ENCODE data around the gene TBC1D22A. TPM values are rescaled to one million over a fixed set of nuclear protein-coding genes. Genes with fewer than 3 reads are reported as not detected.

Gene TBC1D22A
- polyA plus RNA-seq, 1 experiment: 24.2 TPM

DNA sequence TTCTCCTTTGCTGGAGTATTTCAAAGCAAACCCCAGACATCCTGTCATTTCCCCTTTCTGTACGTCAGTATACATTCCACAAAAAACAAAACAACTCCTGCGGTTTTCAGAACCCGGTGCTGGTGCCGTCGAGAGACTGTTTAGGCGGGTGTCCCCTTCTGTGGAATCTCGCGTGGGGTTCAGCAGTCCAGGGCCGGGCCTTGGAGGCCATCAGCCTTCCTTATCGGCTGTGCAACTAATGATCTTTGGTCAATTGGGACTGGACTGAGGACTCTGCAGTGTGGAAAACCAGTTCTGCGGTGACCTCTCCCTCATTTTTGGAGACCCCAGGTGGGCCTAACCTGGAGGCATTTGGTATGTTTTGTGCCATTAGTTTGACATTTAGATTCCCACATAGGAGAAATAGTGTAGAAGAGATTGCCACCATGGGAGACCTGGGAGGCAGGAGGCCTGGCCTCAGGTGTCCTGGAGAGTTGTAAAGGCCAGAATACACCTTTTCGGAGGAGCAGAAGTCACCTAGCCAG is 84.4 kb downstream of the TBC1D22A start:
- TF ChIP-seq, protein P1, sequence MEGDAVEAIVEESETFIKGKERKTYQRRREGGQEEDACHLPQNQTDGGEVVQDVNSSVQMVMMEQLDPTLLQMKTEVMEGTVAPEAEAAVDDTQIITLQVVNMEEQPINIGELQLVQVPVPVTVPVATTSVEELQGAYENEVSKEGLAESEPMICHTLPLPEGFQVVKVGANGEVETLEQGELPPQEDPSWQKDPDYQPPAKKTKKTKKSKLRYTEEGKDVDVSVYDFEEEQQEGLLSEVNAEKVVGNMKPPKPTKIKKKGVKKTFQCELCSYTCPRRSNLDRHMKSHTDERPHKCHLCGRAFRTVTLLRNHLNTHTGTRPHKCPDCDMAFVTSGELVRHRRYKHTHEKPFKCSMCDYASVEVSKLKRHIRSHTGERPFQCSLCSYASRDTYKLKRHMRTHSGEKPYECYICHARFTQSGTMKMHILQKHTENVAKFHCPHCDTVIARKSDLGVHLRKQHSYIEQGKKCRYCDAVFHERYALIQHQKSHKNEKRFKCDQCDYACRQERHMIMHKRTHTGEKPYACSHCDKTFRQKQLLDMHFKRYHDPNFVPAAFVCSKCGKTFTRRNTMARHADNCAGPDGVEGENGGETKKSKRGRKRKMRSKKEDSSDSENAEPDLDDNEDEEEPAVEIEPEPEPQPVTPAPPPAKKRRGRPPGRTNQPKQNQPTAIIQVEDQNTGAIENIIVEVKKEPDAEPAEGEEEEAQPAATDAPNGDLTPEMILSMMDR (IDR thresholded peaks at IDR 0.05; ENCODE audit: insufficient read depth, low read depth, low read length): no peak
- POLR2A ChIA-PET: no interaction called here
- CTCF ChIA-PET: interaction anchor here (1.8 kb wide), 1 partner anchor 46 kb away, joined by 5 read pairs; no protein-coding TSS in a partner anchor
- Histone ChIP-seq H3K4me3 (ENCODE audit: low read depth, low read length) (no peak overlapping the region), H3K36me3 (ENCODE audit: control insufficient read depth, insufficient read depth, low read length) (peaks cover 1% of the 10 kb centered on the region), H3K27me3 (ENCODE audit: control insufficient read depth, insufficient read depth, low read length) (no peaks in the 10 kb centered on the region)
- DNase-seq (ENCODE audit: low read depth): no peak

DNA sequence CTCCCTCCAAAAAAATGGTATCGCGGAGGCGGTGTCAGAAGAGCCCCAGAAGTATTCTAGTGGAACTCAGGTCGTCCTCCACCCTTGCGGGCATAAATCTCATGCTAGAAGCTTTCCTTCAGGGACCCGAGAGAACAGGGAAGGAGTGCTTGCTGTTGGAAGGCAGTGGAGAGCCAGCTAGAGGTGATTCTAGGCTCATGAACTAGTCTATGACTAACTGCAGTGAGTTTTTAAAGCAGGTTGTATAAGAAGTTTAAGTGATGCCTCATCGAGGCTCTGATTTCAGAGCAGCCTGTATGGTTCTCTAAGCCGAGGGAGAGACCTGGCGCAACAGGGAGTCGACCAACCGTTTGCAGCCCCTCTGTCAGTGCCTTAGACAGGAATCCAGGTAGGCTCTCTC is 85.7 kb downstream of the TBC1D22A start:
- no peak for DNase-seq (ENCODE audit: low read depth)
- TF ChIP-seq, protein P1 (IDR thresholded peaks at IDR 0.05; ENCODE audit: insufficient read depth, low read depth, low read length): no peak
- ChIA-PET POLR2A (no interaction called here), CTCF (no interaction called here)
- Histone ChIP-seq H3K36me3 (ENCODE audit: control insufficient read depth, insufficient read depth, low read length) (peaks cover 2% of the 10 kb centered on the region), H3K4me3 (ENCODE audit: low read depth, low read length) (no peak overlapping the region), H3K27me3 (ENCODE audit: control insufficient read depth, insufficient read depth, low read length) (no peaks in the 10 kb centered on the region)

DNA sequence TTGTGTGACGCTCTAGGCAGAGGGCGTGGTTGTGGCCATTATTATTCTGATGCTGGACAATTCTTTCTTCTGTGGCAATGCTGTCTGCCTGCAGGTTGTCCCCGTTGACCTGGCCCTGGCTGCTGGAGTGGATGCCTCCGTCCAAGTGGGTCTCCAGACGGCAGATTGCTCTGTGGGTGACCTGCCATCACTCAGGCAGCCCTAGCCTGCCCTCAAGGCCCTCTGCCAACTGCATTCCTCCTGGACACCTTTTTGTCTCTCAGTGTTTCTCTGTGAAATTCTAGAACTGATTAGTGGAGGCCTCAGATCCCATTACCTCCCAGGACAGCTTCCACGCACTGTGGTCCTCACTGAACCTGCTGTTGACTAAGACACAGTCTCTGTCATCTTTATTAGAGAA is 86.7 kb downstream of the TBC1D22A start:
- peaks cover 2% of the 10 kb centered on the region for H3K36me3 ChIP-seq (ENCODE audit: control insufficient read depth, insufficient read depth, low read length)
- no peak for DNase-seq (ENCODE audit: low read depth)
- no peak overlapping the region for H3K4me3 ChIP-seq (ENCODE audit: low read depth, low read length)
- CTCF ChIA-PET: no interaction called here
- TF ChIP-seq, protein P1 (IDR thresholded peaks at IDR 0.05; ENCODE audit: insufficient read depth, low read depth, low read length): no peak
- no peaks in the 10 kb centered on the region for H3K27me3 ChIP-seq (ENCODE audit: control insufficient read depth, insufficient read depth, low read length)
- POLR2A ChIA-PET: no interaction called here

DNA sequence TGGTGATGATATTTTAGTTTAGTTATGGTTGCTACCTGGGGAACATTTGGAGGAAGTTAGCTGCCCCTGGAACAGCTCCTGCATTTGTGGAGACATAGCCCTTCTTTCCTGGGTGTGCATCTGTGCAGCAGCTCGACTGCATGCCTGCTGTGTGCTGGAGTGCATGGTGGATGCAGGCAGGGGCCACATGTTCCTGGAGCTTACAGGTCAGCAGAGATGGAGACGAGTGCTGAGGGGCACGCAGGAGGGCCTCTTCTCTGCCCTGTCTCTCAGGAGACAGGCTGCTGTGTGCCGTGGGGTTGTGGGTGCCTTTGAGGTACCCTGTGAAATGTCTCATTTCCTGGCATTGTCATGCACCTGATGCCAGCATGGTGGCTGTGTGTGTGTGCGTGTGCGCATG is 87.5 kb downstream of the TBC1D22A start:
- Histone ChIP-seq H3K36me3 (ENCODE audit: control insufficient read depth, insufficient read depth, low read length) (peaks cover 2% of the 10 kb centered on the region), H3K27me3 (ENCODE audit: control insufficient read depth, insufficient read depth, low read length) (no peaks in the 10 kb centered on the region), H3K4me3 (ENCODE audit: low read depth, low read length) (no peak overlapping the region)
- ChIA-PET POLR2A (no interaction called here), CTCF (no interaction called here)
- TF ChIP-seq, protein P1 (IDR thresholded peaks at IDR 0.05; ENCODE audit: insufficient read depth, low read depth, low read length): no peak
- no peak for DNase-seq (ENCODE audit: low read depth)

DNA sequence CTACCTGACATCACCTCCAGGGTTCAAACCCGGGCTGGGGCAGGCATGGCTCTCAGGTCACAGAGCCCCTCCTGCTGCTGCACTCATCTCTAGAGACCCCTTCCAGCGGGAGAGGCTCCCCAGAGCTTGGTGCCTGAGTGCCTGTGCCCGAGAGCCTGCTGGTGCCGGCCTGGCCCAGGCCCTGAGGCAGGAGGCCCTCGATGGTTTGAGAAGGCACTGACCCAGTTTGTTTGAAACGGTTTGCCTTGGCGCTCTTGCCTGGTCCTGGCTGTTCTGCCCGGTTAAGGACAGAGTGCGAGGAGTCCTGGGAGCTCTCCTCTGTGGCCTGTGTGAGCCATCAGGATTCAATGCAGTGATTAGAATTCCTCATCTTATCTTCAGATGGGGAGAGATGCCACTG is 88.9 kb downstream of the TBC1D22A start:
- Histone ChIP-seq H3K27me3 (ENCODE audit: control insufficient read depth, insufficient read depth, low read length) (no peaks in the 10 kb centered on the region), H3K4me3 (ENCODE audit: low read depth, low read length) (no peak overlapping the region), H3K36me3 (ENCODE audit: control insufficient read depth, insufficient read depth, low read length) (peaks cover 2% of the 10 kb centered on the region)
- CTCF ChIA-PET: no interaction called here
- POLR2A ChIA-PET: no interaction called here
- DNase-seq (ENCODE audit: low read depth): no peak
- TF ChIP-seq, protein P1 (IDR thresholded peaks at IDR 0.05; ENCODE audit: insufficient read depth, low read depth, low read length): no peak
